HepG2 (cell line): ENCODE measurements around the gene DCK. TPM values are rescaled to one million over a fixed set of nuclear protein-coding genes. Genes with fewer than 3 reads are reported as not detected.
"Not testable (repeated sequence)": the region's sequence is repeated elsewhere in the genome, so short reads cannot be mapped to it uniquely, and the experiment has no call there.

ENCODE experiments used
- ATAC-seq: fragments of 200-7000 bp; cut with Tn5 transposase; 3 replicates; pipeline ENCODE4 v1.9.1; 2020; ENCODE audit warnings: mild to moderate bottlenecking, moderate library complexity
- BruUV-seq: library from RNA; stranded (reverse); fragments of 400-500 nt; replicated peaks from 2 replicates; lab custom pipeline; 2021; lab: Mats Ljungman, UMichigan
- CTCF ChIA-PET: fragments of 300-600 bp; formaldehyde crosslinking; extraction: SDS; loops from one replicate; lab custom pipeline; 2021; ENCODE audit warnings: low total read pairs, inconsistent platforms, low intra/inter-chr PET ratio; lab: Yijun Ruan, JAX
- POLR2A ChIA-PET: fragments of 350-600 bp; sonication (Branson Sonifier 250); formaldehyde crosslinking; loops from one replicate; lab custom pipeline; 2020; ENCODE audit warnings: antibody characterized with exemption, inconsistent platforms; lab: Yijun Ruan, JAX
- DNase-seq: peaks from one replicate; pipeline ENCODE4 v3.0.0-alpha.2; 2015; ENCODE audit warnings: low spot score
- FAIRE-seq: peaks from 3 replicates; lab custom pipeline; 2011; peaks lifted over from hg19 to GRCh38; lab: Jason Lieb, UNC
- H2AFZ ChIP-seq: one replicate; pipeline ENCODE4 v1.6.1; 2011; ENCODE audit warnings: low read length, inconsistent platforms
- H3K27ac ChIP-seq: fragments of 300-600 bp; 3 replicates; pipeline ENCODE4 v1.8.0; 2011; ENCODE audit warnings: mixed run types, mild to moderate bottlenecking, mixed read lengths, low read length, inconsistent platforms; ENCODE audit not compliant: insufficient read depth; ENCODE audit errors: extremely low read length
- H3K27me3 ChIP-seq, 2 experiments: fragments of 200-600 bp in 1 of 2; 2 replicates in 1 of 2; 3 replicates in 1 of 2; pipeline versions ENCODE4 v1.6.0 to v1.8.0; 2011; ENCODE audit warnings: low read length in 2 of 2, mild to moderate bottlenecking in 2 of 2, moderate library complexity in 2 of 2, inconsistent platforms in 1 of 2; ENCODE audit not compliant: insufficient read depth in 2 of 2, control insufficient read depth in 1 of 2
- H3K36me3 ChIP-seq, 2 experiments: fragments of 200-600 bp in 1 of 2; replicated peaks in 1 of 2; 2 replicates in 1 of 2; 3 replicates in 1 of 2; pipeline versions ENCODE4 v1.5.1 to v1.8.0; 2011; ENCODE audit warnings: low read length in 2 of 2, inconsistent platforms in 1 of 2; ENCODE audit not compliant: insufficient read depth in 2 of 2, control insufficient read depth in 1 of 2
- H3K4me1 ChIP-seq: 2 replicates; pipeline ENCODE4 v1.5.1; 2012; ENCODE audit warnings: low read length, inconsistent platforms; ENCODE audit not compliant: insufficient read depth
- H3K4me2 ChIP-seq: 2 replicates; pipeline ENCODE4 v1.6.0; 2011; ENCODE audit warnings: low read depth, low read length, inconsistent platforms
- H3K4me3 ChIP-seq, 3 experiments: fragments of 200-600 bp in 1 of 3; sonication (generic), shearing (Covaris generic) in 1 of 3; replicated peaks in 1 of 3; 2 replicates each; pipeline ENCODE4 v1.5.1; 2011 to 2016; ENCODE audit warnings: low read length in 3 of 3, inconsistent platforms in 2 of 3, low read depth in 2 of 3, mild to moderate bottlenecking in 2 of 3, control low read depth in 1 of 3, mixed read lengths in 1 of 3; ENCODE audit not compliant: insufficient read depth in 1 of 3
- H3K79me2 ChIP-seq: one replicate; pipeline ENCODE4 v1.6.1; 2011; ENCODE audit warnings: low read length, inconsistent platforms; ENCODE audit not compliant: insufficient read depth
- H3K9ac ChIP-seq: 2 replicates; pipeline ENCODE4 v1.6.0; 2011; ENCODE audit warnings: mild to moderate bottlenecking, low read depth, low read length, inconsistent platforms; ENCODE audit not compliant: insufficient read depth
- H3K9me3 ChIP-seq: 2 replicates; pipeline ENCODE4 v1.5.1; 2012; ENCODE audit warnings: mild to moderate bottlenecking, low read length
- H4K20me1 ChIP-seq: 2 replicates; pipeline ENCODE4 v1.6.0; 2011; ENCODE audit warnings: inconsistent platforms, mild to moderate bottlenecking, low read length, moderate library complexity; ENCODE audit not compliant: insufficient read depth
- JDP2 ChIP-seq: sonication (generic); formaldehyde crosslinking; IDR thresholded peaks from 2 replicates; pipeline ENCODE4 v1.8.1; 2022; ENCODE audit warnings: missing genetic modification reagents, borderline replicate concordance
- NFE2L2 ChIP-seq: fragments of 150-350 bp; IDR thresholded peaks from 2 replicates; pipeline ENCODE4 v1.6.1; 2014; ENCODE audit warnings: low read length
- ZIK1 ChIP-seq: sonication (generic); formaldehyde crosslinking; IDR thresholded peaks from 2 replicates; pipeline ENCODE4 v1.5.0; 2020; ENCODE audit warnings: mild to moderate bottlenecking, low read depth, missing genetic modification reagents, borderline replicate concordance
- ZSCAN21 ChIP-seq: sonication (generic); formaldehyde crosslinking; IDR thresholded peaks from 2 replicates; pipeline ENCODE4 v1.8.0; 2022; ENCODE audit warnings: mild to moderate bottlenecking, missing genetic modification reagents, moderate library complexity, borderline replicate concordance
- WGBS: methylation state at CpG from one replicate; pipeline ENCODE4 v1.1.6; 2017; ENCODE audit warnings: low lambda C conversion rate; 5-methylcytosine and 5-hydroxymethylcytosine counted together
- in situ Hi-C: cut with HindIII; loops from 2 replicates; pipeline ENCODE4 v1.10.0; 2017; ENCODE audit warnings: low pct_unique_long_range_greater_than_20kb; ENCODE audit not compliant: extremely low pct_ligation_motif_present
- intact Hi-C: fragments of 100-400 bp; cut with micrococcal nuclease; formaldehyde crosslinking; loops from one replicate; pipeline ENCODE4 v1.10.0; 2022; ENCODE audit not compliant: unreplicated experiment
- polyA plus RNA-seq, 8 experiments: library from polyadenylated mRNA; depleted of rRNA in 3 of 8; stranded (reverse) in 7 of 8; unstranded in 1 of 8; fragments of >200 nt; fragmentation: Illumina TruSeq in 4 of 8; extraction: Trizol in 4 of 8; gene quantifications; 2 replicates each; pipeline versions ENCODE4 v1.2.1 to v1.2.3, GENCODE V29; 2011 to 2016; ENCODE audit warnings: low read depth in 4 of 8, missing spikeins in 1 of 8, mixed read lengths in 1 of 8; ENCODE audit not compliant: insufficient read depth in 1 of 8
- total RNA-seq, 5 experiments: library from RNA; depleted of rRNA; stranded (reverse); fragments of >200 nt; fragmentation: Illumina TruSeq; extraction: Trizol; gene quantifications; 2 replicates each; pipeline ENCODE4 v1.2.3, GENCODE V29; 2016; ENCODE audit warnings: low read depth in 1 of 5
- TF ChIP-seq, protein P1 (sequence below): sonication (generic); formaldehyde crosslinking; IDR thresholded peaks from 2 replicates; pipeline ENCODE4 v1.8.1; 2022; ENCODE audit warnings: low read depth, mild to moderate bottlenecking, missing genetic modification reagents
- TF ChIP-seq, protein P2 (sequence below): sonication (generic); formaldehyde crosslinking; IDR thresholded peaks from 2 replicates; pipeline ENCODE4 v1.5.0; 2020; ENCODE audit warnings: mild to moderate bottlenecking, missing genetic modification reagents, borderline replicate concordance

Gene DCK
- total and polyA plus RNA-seq, 2 of the 13 experiments (the other 11 are each of a cell fraction or from before 2014, with no cell fraction given), result 5.7 to 21.8 TPM

DNA sequence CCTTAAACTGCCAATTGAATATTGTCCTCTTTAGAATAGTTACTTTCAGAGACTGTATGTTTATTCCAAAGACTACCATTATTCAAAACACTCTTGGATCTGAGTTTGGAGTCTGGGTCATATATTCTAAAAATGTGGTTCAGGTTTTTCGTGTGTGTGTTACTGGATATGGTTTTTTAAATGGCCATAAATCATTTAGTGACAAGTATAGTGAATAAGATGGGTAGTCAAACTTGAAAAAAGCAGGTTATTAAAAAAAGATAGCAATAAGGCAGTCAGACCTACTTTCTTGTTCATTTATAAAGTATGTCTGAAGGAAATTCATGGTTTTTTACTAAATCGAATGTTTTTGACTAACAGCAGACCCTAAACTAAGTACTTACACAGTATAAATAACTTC lies 59.3 kb downstream of the DCK start (continued):
- TF ChIP-seq, protein P1, sequence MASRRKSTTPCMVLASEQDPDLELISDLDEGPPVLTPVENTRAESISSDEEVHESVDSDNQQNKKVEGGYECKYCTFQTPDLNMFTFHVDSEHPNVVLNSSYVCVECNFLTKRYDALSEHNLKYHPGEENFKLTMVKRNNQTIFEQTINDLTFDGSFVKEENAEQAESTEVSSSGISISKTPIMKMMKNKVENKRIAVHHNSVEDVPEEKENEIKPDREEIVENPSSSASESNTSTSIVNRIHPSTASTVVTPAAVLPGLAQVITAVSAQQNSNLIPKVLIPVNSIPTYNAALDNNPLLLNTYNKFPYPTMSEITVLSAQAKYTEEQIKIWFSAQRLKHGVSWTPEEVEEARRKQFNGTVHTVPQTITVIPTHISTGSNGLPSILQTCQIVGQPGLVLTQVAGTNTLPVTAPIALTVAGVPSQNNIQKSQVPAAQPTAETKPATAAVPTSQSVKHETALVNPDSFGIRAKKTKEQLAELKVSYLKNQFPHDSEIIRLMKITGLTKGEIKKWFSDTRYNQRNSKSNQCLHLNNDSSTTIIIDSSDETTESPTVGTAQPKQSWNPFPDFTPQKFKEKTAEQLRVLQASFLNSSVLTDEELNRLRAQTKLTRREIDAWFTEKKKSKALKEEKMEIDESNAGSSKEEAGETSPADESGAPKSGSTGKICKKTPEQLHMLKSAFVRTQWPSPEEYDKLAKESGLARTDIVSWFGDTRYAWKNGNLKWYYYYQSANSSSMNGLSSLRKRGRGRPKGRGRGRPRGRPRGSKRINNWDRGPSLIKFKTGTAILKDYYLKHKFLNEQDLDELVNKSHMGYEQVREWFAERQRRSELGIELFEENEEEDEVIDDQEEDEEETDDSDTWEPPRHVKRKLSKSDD (CRISPR knock-in tag), result no peak
- TF ChIP-seq NFE2L2, result no peak
- no peak for TF ChIP-seq ZIK1 (CRISPR knock-in tag)
- TF ChIP-seq, protein P2, sequence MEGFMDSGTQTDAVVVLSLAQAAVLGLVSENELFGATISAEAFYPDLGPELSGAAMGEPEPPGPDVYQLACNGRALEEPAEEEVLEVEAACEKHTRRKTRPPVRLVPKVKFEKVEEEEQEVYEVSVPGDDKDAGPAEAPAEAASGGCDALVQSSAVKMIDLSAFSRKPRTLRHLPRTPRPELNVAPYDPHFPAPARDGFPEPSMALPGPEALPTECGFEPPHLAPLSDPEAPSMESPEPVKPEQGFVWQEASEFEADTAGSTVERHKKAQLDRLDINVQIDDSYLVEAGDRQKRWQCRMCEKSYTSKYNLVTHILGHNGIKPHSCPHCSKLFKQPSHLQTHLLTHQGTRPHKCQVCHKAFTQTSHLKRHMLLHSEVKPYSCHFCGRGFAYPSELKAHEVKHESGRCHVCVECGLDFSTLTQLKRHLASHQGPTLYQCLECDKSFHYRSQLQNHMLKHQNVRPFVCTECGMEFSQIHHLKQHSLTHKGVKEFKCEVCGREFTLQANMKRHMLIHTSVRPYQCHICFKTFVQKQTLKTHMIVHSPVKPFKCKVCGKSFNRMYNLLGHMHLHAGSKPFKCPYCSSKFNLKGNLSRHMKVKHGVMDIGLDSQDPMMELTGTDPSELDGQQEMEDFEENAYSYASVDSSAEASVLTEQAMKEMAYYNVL (CRISPR knock-in tag), result no peak
- no peak for TF ChIP-seq ZSCAN21 (CRISPR knock-in tag)
- no peak for TF ChIP-seq JDP2 (CRISPR knock-in tag)
- TF ChIP-seq, all 625 proteins: peak for 0

DNA sequence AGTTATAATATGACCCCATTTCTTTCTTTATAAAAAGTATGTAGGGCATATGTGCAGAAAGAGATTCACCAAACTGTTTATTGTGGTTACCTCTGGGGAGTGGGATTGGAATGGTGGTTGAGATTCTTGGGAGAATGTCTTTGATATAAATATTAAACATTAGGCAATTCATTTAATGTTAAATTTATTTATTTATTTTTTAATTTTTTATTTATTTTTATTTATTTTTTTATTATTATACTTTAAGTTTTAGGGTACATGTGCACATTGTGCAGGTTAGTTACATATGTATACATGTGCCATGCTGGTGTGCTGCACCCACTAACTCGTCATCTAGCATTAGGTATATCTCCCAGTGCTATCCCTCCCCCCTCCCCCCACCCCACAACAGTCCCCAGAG lies 60.2 kb downstream of the DCK start:
- intact Hi-C loops, ATAC-seq, H3K27ac ChIP-seq, in situ Hi-C loops, H2AFZ ChIP-seq, BruUV-seq, POLR2A ChIA-PET, H3K4me3 ChIP-seq, H3K27me3 ChIP-seq, H3K36me3 ChIP-seq, H3K79me2 ChIP-seq, H3K9me3 ChIP-seq, H3K9ac ChIP-seq, H3K4me1 ChIP-seq, H4K20me1 ChIP-seq, CTCF ChIA-PET, DNase-seq, FAIRE-seq, H3K4me2 ChIP-seq: not testable (repeated sequence)
- 11% methylated on average over 1 of the region's 1 CpG for WGBS

DNA sequence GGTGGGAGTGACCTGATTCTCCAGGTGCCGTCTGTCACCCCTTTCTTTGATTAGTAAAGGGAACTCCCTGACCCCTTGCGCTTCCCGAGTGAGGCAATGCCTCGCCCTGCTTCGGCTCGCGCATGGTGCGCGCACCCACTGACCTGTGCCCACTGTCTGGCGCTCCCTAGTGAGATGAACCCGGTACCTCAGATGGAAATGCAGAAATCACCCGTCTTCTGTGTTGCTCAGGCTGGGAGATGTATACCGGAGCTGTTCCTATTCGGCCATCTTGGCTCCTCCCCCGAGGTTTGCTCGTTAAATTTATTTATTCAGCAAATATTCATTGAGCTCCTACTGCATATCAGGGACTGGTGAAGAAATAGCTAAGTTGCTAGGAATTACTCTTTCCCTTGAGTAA lies 66.1 kb downstream of the DCK start:
- CTCF ChIA-PET, FAIRE-seq, H3K36me3 ChIP-seq, H3K27me3 ChIP-seq, H3K79me2 ChIP-seq, DNase-seq, H3K4me3 ChIP-seq, H3K27ac ChIP-seq, POLR2A ChIA-PET, BruUV-seq, H3K9me3 ChIP-seq, ATAC-seq, H3K4me1 ChIP-seq, H2AFZ ChIP-seq, intact Hi-C loops, in situ Hi-C loops, H3K9ac ChIP-seq, H3K4me2 ChIP-seq, H4K20me1 ChIP-seq: not testable (repeated sequence)
- whole genome bisulfite sequencing, result 67% methylated on average over 5 of the region's 16 CpGs
